HG03095 (cell line): Measurements from ENCODE around the gene PLEKHG2.

ENCODE experiments used
- ATAC-seq: cut with Tn5 transposase; IDR thresholded peaks from one replicate; pipeline ENCODE4 v1.9.1; 2021; ENCODE audit warnings: moderate library complexity; ENCODE audit not compliant: unreplicated experiment

PLEKHG2 gene

GRCh38 chr19:39382991-39383828 is 29.3 kb upstream of the PLEKHG2 start:
- ATAC-seq = no peak

GRCh38 chr19:39384839-39385568 is 27.5 kb upstream of the PLEKHG2 start:
- no peak for ATAC-seq

- no peak for ATAC-seq
Measured at GRCh38 chr19:39385629-39386411, 26.6 kb upstream of the PLEKHG2 start.

DNA sequence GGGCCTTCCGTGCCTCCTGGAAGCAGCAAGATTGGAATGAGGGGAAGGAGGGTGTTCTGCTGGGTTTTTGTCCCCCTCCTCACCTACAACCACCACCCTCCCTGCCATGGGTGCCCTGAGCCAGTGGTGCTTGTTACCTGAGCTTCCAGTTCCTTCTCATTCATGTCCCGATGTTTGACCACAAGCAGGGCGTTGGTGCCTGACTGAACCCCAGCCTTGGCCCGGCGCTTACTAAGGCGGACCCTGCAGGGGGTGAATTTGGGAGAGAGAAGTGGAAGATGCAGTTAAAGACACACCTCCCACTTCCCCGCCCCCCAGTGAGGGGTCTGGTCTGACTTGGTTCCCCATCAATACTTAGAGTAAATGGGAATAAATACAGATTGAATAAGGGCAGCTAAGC is 25.9 kb upstream of the PLEKHG2 start:
- no peak for ATAC-seq

DNA sequence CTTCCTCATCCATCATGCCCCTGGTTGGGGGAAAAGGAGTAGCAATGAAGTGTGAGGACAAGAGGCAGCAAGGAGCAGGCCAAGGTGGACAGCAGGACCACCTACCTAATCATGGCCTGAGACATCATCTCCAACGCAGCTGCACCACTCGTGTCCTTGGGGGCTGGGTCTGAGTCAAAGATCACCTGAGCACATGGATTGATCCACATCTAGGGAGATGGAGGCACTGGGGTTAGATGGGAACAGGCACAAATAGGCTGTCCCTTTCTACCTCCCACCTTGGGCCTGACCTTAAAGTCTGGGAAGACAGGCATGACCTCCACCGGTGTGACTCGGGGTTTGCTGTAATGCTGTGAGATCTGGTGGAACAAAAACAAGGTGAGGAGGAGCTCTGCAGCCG is 23.8 kb upstream of the PLEKHG2 start:
- ATAC-seq = no peak

DNA sequence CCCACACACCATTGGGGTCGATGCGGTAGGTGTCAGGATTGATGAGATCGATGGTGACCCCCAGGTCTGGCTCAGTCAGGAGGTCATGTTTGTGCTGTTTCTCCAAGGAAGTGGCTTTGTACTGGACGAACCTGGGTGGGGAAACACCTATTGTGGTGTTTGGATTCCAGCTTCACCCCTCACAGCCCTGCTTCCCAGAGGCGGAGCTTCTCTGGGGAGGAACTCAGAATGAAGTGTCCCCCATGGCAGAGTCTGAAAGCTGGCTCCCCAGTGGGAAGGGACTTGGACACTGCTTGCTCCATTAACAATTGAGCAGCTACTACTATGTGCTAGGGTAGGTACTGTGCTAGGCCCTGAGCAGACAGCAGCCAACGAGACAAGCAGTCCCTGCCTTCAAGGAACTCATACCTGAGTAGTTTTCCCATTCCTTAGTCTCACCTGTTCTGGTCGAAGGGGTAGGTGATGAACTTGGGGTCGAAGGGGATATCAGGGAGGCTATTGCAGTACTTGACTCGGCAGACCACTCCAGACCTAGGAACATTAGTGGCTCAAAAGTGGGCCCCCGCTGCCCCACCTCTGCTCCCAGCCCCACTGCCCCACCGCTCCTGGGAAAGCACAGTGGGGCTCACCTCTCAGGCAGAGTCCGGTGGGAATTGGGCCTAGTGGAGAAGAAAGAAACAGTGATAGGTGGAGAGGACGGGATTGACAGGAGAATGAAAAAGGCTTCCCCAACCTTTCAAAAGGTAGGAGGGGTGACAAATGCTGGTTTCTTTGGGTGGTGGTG is 22.6 kb upstream of the PLEKHG2 start:
- ATAC-seq = no peak

DNA sequence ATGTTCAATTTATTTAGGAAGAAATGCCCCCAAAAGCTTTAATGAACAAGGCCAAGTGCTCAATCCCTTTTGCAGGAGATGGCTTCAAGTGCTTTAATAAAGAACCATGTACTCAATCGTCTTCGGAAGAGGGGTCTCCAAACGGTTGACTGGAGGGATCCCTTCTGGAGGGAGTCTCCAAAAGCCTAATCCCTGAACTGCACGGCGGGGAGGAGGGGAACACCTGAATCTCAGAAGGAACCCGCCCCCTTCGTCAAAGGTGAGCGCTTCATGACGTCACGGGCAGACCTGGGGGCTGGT is 22.1 kb upstream of the PLEKHG2 start:
- peak; percentile 13 for ATAC-seq

GRCh38 chr19:39390751-39391437 is 21.6 kb upstream of the PLEKHG2 start, which contains the start of the genes MED29 and PAF1:
Gene MED29, plus strand, starts transcription at chr19:39391378. Its CDS starts 45 bp downstream, at chr19:39391423.
Gene PAF1, minus strand, starts transcription at chr19:39391106. Its CDS starts 242 bp downstream, at chr19:39390864.
- peak; percentile 74 for ATAC-seq

DNA sequence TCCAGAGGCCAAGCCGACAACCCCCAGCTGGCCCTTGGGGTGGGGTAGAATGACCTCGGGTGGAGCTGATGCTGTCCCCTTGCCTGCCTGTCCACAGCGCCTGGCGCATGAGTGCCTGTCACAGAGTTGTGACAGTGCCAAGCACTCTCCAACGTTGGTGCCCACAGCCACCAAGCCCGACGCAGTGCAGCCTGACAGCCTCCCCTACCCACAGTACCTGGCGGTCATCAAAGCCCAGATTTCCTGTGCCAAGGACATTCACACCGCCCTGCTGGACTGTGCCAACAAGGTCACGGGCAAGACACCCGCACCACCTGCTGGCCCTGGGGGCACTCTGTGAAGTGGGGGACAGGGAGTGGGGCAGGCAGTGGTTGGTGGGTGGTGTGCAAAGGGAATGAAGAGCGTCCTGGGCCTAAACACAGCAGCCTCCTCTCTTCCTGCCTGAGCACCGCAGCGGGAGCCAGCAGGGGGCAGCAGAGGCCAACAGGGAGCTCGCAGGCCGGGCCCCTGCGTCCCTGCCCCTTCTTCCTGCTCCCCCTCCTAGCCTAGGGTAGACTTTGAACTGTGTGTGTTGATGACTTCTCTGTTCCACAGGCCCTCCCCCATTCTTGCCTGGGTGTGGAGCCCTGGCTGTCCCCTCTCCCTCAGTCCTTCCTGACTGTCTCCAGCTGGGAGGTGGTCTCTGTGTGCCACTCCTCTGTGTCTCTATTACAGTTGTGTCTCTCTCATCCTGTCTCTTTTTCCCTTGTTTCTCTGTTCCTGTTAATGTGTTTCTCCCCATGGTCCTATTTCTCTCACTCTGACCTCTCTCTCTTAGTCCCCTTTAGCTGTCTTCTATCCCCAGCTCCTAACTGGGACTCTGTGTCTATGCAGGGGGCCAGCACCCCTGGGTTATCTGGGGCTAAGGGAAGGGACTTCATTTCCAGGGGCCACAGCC is 14.8 kb upstream of the PLEKHG2 start:
- ATAC-seq = no peak

GRCh38 chr19:39398297-39398864 is 14.1 kb upstream of the PLEKHG2 start:
- no peak for ATAC-seq

GRCh38 chr19:39399668-39400050 is 12.8 kb upstream of the PLEKHG2 start:
- no peak for ATAC-seq

DNA sequence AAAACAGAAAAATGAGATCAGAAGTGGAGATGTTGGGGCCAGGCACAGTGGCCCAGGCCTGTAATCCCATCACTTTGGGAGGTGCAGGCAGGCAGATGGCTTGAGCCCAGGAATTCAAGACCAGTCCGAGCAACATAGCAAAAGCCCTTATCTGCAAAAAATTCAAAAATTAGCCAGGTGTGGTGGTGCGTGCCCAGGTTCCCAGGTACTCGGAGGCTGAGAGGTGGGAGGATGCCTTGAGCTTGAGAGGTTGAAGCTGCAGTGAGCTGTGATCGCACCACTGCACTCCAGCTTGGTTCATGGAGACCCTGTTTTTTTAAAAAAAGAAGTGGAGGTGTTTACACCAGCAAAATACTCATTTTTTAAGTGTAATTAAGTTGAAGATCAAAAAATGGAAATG is 12.4 kb upstream of the PLEKHG2 start:
- ATAC-seq = no peak

GRCh38 chr19:39401070-39401548 is 11.4 kb upstream of the PLEKHG2 start:
- no peak for ATAC-seq

GRCh38 chr19:39401549-39402345 is 10.7 kb upstream of the PLEKHG2 start:
- no peak for ATAC-seq

DNA sequence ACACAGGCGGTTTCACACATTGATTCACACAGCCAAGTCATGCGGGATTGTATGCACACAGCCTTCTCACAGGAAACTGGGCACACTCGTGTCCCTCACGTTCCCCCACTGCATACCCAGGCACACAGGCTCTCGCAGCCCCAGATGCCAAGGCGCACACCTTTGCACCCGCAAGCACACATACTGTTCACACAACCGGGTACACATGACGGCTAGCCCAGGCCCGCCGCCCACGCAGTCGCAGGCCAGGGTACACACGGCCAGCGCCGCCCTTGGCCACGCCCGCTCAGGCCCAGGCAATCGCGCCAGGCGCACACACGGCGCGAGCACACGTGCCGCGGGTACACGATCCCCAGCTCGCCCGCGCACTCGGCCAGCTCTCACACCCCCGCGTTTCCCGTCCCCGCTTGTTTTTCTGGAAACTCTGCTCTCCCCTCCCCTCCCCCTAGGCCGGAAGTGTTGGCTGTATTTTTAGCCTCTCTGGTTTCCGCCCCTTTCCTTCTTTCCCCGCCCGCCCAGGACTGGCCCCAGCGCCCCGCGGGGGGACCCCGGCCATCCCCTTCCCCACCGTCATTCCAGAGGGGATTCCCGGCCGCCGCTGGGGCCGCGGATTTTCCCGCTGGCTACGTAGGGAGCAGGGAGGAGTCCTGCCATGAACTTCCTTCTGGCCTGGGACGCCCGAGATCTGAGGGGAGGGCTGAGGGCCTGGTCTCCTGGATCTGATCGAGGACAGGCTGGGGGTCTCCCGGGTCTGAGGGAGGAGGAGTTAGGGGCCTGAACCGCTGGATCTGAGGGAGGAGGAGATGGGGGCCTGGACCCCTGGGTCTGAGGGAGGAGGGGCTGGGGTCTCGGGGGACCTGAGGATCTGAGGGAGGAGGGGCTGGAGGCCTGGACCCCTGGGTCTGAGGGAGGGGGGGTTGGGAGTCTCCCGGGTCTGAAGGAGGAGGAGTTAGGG is 9.8 kb upstream of the PLEKHG2 start:
- no peak for ATAC-seq
